Measurements from ENCODE around the gene COL8A1. TPM values are rescaled to one million over a fixed set of nuclear protein-coding genes. Genes with fewer than 3 reads are reported as not detected.
A peak's percentile ranks its signal among the peaks of the same experiment; 100 is the strongest.

Gene COL8A1
- total RNA-seq, 4 donors from 2014 or later: 2.2 to 8.6 (median 5.1) TPM

DNA sequence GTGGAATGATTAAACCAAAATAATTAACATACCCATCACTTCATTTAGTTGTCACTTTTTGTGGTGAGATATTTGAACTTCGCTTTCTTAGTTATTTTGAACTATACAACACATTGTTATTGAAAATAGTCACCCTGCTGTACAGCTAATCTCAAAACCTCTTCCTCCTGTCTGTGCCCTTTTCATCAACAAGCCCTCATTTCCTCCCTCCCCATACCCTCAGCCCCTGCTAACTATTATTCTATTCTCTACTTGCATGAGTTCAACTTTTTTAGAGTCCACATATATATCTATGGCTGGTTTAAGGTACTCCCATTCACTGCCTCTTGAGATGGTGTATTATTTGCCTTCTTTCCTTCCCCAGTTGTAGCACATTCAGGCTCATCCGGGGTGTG, 32.2 kb downstream of the COL8A1 start:
- in situ Hi-C loops (cut with MboI; ENCODE audit: low sequenced_read_pairs in 4 of 4): no loop called here
- H3K4me3 ChIP-seq: no peak overlapping the region
- no peak overlapping the region for H3K27ac ChIP-seq
- no peaks in the 10 kb centered on the region for H3K36me3 ChIP-seq
- no peaks in the 10 kb centered on the region for H3K9me3 ChIP-seq
- ATAC-seq: no peak
- DNase-seq: no peak
- intact Hi-C loops (cut with DNase I; ENCODE audit: low total_unique reads): no loop called here
- H3K4me1 ChIP-seq: no peaks in the 10 kb centered on the region
- TF ChIP-seq, protein P1, sequence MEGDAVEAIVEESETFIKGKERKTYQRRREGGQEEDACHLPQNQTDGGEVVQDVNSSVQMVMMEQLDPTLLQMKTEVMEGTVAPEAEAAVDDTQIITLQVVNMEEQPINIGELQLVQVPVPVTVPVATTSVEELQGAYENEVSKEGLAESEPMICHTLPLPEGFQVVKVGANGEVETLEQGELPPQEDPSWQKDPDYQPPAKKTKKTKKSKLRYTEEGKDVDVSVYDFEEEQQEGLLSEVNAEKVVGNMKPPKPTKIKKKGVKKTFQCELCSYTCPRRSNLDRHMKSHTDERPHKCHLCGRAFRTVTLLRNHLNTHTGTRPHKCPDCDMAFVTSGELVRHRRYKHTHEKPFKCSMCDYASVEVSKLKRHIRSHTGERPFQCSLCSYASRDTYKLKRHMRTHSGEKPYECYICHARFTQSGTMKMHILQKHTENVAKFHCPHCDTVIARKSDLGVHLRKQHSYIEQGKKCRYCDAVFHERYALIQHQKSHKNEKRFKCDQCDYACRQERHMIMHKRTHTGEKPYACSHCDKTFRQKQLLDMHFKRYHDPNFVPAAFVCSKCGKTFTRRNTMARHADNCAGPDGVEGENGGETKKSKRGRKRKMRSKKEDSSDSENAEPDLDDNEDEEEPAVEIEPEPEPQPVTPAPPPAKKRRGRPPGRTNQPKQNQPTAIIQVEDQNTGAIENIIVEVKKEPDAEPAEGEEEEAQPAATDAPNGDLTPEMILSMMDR (IDR thresholded peaks at IDR 0.05 in 4 of 5, conservative IDR thresholded peaks at IDR 0.05 in 1 of 5): no peak
- TF ChIP-seq POLR2A (IDR thresholded peaks at IDR 0.05): no peak
- no peaks in the 10 kb centered on the region for H3K27me3 ChIP-seq

DNA sequence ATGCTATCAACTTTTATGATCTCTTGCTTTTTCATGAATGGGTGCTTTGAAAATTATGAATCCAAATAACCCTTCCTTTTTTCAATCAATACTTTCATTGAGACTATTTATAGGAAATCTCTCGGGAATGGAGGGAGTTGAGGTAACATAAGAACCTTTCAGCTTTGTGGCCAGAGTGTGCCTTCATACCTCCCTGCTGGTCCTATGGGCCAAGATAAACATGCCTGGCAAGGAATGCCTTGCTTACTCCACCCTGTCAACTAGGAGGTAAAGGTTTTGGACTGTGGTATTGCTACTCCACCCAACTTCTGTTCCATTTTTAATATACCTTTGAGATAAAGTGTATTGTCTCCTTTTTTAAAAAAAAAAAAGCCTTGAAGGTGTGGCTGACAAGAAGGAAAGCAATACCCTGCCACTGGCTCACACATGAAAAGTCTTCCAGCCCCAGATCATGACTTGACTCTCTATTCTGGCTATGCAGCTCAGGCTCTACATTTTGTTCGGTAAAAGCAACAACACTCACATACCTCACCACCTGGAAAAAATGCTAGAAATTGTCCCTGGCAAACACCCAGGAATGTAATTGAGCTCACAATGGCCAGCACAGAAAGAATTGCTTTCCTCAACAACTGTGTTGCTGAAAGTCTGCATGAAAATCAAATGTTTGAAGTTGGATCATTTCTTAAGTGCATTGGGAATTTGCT, 35.8 kb downstream of the COL8A1 start:
- ATAC-seq: no peak
- no peak overlapping the region for H3K4me3 ChIP-seq
- H3K36me3 ChIP-seq: no peaks in the 10 kb centered on the region
- no peaks in the 10 kb centered on the region for H3K9me3 ChIP-seq
- no peak overlapping the region for H3K27ac ChIP-seq
- intact Hi-C loops (cut with DNase I; ENCODE audit: low total_unique reads): no loop called here
- no peak for DNase-seq
- in situ Hi-C loops (cut with MboI; ENCODE audit: low sequenced_read_pairs in 4 of 4): no loop called here
- H3K4me1 ChIP-seq: no peaks in the 10 kb centered on the region
- no peak for TF ChIP-seq POLR2A (IDR thresholded peaks at IDR 0.05)
- TF ChIP-seq, protein P1 (IDR thresholded peaks at IDR 0.05 in 4 of 5, conservative IDR thresholded peaks at IDR 0.05 in 1 of 5): no peak
- H3K27me3 ChIP-seq: no peaks in the 10 kb centered on the region

DNA sequence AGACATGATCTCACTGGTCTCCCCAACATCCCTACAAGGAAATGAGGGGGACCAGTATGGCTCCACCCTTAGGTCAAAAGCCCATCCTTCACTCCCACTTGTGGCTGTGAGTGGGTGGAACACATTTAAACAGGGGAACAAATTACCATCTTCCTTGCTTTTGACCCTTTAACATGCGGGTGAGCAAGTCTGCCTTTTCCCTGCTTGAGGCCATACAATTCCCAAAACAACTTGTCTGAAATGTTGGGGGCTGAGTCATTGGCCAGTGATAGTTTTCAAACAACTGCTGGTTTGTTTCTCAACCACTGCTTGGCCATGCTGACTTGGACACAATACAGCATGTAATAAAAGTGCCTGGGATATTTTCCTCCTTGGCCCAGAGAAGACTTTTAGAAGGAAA, 39.6 kb downstream of the COL8A1 start:
- Histone ChIP-seq H3K9me3 (no peaks in the 10 kb centered on the region), H3K4me1 (no peaks in the 10 kb centered on the region), H3K27me3 (no peaks in the 10 kb centered on the region), H3K36me3 (no peaks in the 10 kb centered on the region), H3K4me3 (no peak overlapping the region), H3K27ac (peak overlapping the region; percentile 53 to 63 (median 59))
- intact Hi-C loops (cut with DNase I; ENCODE audit: low total_unique reads): no loop called here
- DNase-seq: peak; percentile 17 to 47
- no peak for TF ChIP-seq POLR2A (IDR thresholded peaks at IDR 0.05)
- in situ Hi-C loops (cut with MboI; ENCODE audit: low sequenced_read_pairs in 4 of 4): no loop called here
- ATAC-seq: peak; percentile 84 to 96

DNA sequence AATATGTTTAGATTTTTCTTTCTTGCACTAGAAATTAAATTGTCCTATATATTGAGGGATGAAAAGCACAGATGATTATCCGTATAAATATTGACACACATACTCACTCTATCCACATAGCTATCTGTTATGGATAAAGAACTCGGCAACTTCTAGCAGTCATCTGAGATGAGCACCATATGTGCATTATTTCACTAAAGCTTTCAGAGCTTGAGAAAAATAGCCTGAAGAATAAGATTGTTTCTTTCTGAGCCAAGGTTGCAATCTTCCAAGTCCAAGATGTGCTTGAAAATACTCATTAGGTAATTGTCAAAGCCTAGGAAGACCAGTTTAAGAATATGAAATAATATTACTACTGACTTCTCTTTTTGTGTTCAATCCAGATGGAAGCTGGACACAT, 40.5 kb downstream of the COL8A1 start:
- DNase-seq: no peak
- H3K4me3 ChIP-seq: no peak overlapping the region
- no peaks in the 10 kb centered on the region for H3K27me3 ChIP-seq
- H3K9me3 ChIP-seq: no peaks in the 10 kb centered on the region
- no peak for TF ChIP-seq POLR2A (IDR thresholded peaks at IDR 0.05)
- TF ChIP-seq, protein P1 (IDR thresholded peaks at IDR 0.05 in 4 of 5, conservative IDR thresholded peaks at IDR 0.05 in 1 of 5): no peak
- no peaks in the 10 kb centered on the region for H3K4me1 ChIP-seq
- ATAC-seq: peak in 1 of 2 donors; percentile 49
- H3K27ac ChIP-seq: peak overlapping the region in 1 of 4 donors; percentile 63
- intact Hi-C loops (cut with DNase I; ENCODE audit: low total_unique reads) (no loop called here), in situ Hi-C loops (cut with MboI; ENCODE audit: low sequenced_read_pairs in 4 of 4) (no loop called here)
- H3K36me3 ChIP-seq: no peaks in the 10 kb centered on the region

DNA sequence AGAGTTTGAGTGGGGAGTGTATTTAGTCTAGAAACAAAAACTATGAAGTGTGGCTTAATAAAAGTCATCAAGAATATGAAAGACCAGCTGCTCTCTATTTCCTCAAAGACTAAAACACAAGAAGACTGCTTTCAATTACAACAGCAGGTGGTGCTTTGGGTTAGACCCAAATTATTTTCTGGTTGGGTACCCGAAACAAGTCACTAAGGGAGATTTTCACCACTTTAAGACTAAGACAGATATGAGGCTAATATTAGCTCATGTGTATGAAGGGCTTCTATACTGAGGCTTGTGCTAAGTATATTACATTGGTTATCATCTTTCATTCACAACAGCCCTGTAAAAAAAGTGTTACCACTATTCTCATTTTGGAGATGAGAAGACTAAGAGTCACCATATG, 43.1 kb downstream of the COL8A1 start:
- no peak for ATAC-seq
- H3K4me3 ChIP-seq: no peak overlapping the region
- in situ Hi-C loops (cut with MboI; ENCODE audit: low sequenced_read_pairs in 4 of 4) (no loop called here), intact Hi-C loops (cut with DNase I; ENCODE audit: low total_unique reads) (no loop called here)
- H3K9me3 ChIP-seq: no peaks in the 10 kb centered on the region
- no peak for TF ChIP-seq POLR2A (IDR thresholded peaks at IDR 0.05)
- TF ChIP-seq, protein P1 (IDR thresholded peaks at IDR 0.05 in 4 of 5, conservative IDR thresholded peaks at IDR 0.05 in 1 of 5): no peak
- no peak overlapping the region for H3K27ac ChIP-seq
- no peak for DNase-seq
- H3K36me3 ChIP-seq: no peaks in the 10 kb centered on the region
- H3K27me3 ChIP-seq: no peaks in the 10 kb centered on the region
- H3K4me1 ChIP-seq: no peaks in the 10 kb centered on the region

All from gastrocnemius medialis (tissue), 4 donors.